Peyer's patch (tissue), 4 donors: Measurements from ENCODE around the gene VANGL1.

Experiments used
- CTCF ChIP-seq, 6 experiments: fragments of 450-650 bp in 4 of 6; fragments of 200-600 bp in 2 of 6; sonication (generic) in 1 of 6; IDR thresholded peaks; one replicate each; pipeline ENCODE4 v1.5.1; 2017 to 2019; ENCODE audit warnings: antibody characterized with exemption in 6 of 6, mild to moderate bottlenecking in 3 of 6, moderate library complexity in 1 of 6
- POLR2A ChIP-seq, 2 donors: fragments of 450-650 bp; IDR thresholded peaks; one replicate each; pipeline ENCODE4 v1.5.1; 2017; ENCODE audit warnings: antibody characterized with exemption in 2 of 2, mild to moderate bottlenecking in 2 of 2, moderate library complexity in 2 of 2

- TF ChIP-seq CTCF (IDR thresholded peaks at IDR 0.05), result no peak
- no peak for TF ChIP-seq POLR2A (IDR thresholded peaks at IDR 0.05)
These were observed 82.0 kb downstream of the VANGL1 start for GRCh38 chr1:115723756-115724155.
